CD4-positive, alpha-beta memory T cell (primary cell): ENCODE measurements around the gene MRPL53. TPM values are rescaled to one million over a fixed set of nuclear protein-coding genes. Genes with fewer than 3 reads are reported as not detected.
A peak's percentile ranks its signal among the peaks of the same experiment; 100 is the strongest.

Experiments used
- CTCF ChIA-PET: fragments of 350-600 bp; sonication (Branson Sonifier 250); formaldehyde crosslinking; loops from one replicate; lab custom pipeline; 2021; ENCODE audit warnings: inconsistent platforms; ENCODE audit not compliant: partially characterized antibody; lab: Charles Lee
- POLR2A ChIA-PET: fragments of 350-600 bp; sonication (Branson Sonifier 250); formaldehyde crosslinking; loops from one replicate; lab custom pipeline; 2021; ENCODE audit not compliant: partially characterized antibody; lab: Charles Lee
- DNase-seq, 5 donors: peaks; one replicate each; pipeline versions ENCODE4 v3.0.0 to v3.0.0-alpha.2; 2020 to 2022; ENCODE audit warnings: mixed read lengths in 1 of 5
- H3K27ac ChIP-seq: one replicate; pipeline ENCODE4 v1.7.0; 2013; ENCODE audit warnings: low read depth, low read length
- H3K27me3 ChIP-seq: 2 replicates; pipeline ENCODE4 v1.7.0; 2013; ENCODE audit warnings: mild to moderate bottlenecking, low read length, moderate library complexity; ENCODE audit not compliant: insufficient read depth
- H3K36me3 ChIP-seq: 2 replicates; pipeline ENCODE4 v1.7.0; 2013; ENCODE audit warnings: mild to moderate bottlenecking, low read length, moderate library complexity; ENCODE audit not compliant: insufficient read depth
- H3K4me1 ChIP-seq: 2 replicates; pipeline ENCODE4 v1.7.0; 2013; ENCODE audit warnings: mild to moderate bottlenecking, low read length, moderate library complexity; ENCODE audit not compliant: insufficient read depth
- H3K4me3 ChIP-seq, 2 donors: one replicate each; pipeline ENCODE4 v1.7.0; 2013; ENCODE audit warnings: low read length in 2 of 2, mild to moderate bottlenecking in 1 of 2
- H3K9me3 ChIP-seq, 2 donors: one replicate each; pipeline ENCODE4 v1.7.0; 2013; ENCODE audit warnings: low read length in 2 of 2, control low read depth in 1 of 2; ENCODE audit not compliant: control insufficient read depth in 1 of 2
- H3K27ac Mint-ChIP-seq, 7 donors: one replicate each; pipeline ENCODE4 v1.8.0; 2020 to 2021; ENCODE audit warnings: mixed read lengths in 7 of 7, mild to moderate bottlenecking in 6 of 7, inconsistent platforms in 3 of 7, moderate library complexity in 3 of 7
- H3K27me3 Mint-ChIP-seq, 2 donors: one replicate each; pipeline ENCODE4 v1.8.0; 2020 to 2021; ENCODE audit warnings: mixed read lengths in 2 of 2
- H3K36me3 Mint-ChIP-seq, 2 donors: one replicate each; pipeline ENCODE4 v1.8.0; 2020 to 2021; ENCODE audit warnings: mixed read lengths in 2 of 2, inconsistent platforms in 1 of 2, mild to moderate bottlenecking in 1 of 2
- H3K4me1 Mint-ChIP-seq, 4 donors: one replicate each; pipeline ENCODE4 v1.8.0; 2020 to 2021; ENCODE audit warnings: mixed read lengths in 4 of 4, mild to moderate bottlenecking in 1 of 4
- H3K4me3 Mint-ChIP-seq, 8 donors: one replicate each; pipeline ENCODE4 v1.8.0; 2020 to 2021; ENCODE audit warnings: mixed read lengths in 8 of 8, mild to moderate bottlenecking in 7 of 8, moderate library complexity in 6 of 8, inconsistent platforms in 3 of 8
- H3K9me3 Mint-ChIP-seq, 8 donors: one replicate each; pipeline ENCODE4 v1.8.0; 2020 to 2021; ENCODE audit warnings: mixed read lengths in 8 of 8, mild to moderate bottlenecking in 5 of 8, inconsistent platforms in 3 of 8, moderate library complexity in 1 of 8
- intact Hi-C: fragments of 100-400 bp; cut with micrococcal nuclease; formaldehyde crosslinking; loops from one replicate; pipeline ENCODE4 v1.15.1; 2023
- polyA plus RNA-seq, 2 donors: library from polyadenylated mRNA; unstranded; fragments of 300-500 nt; fragmentation: Illumina TruSeq; gene quantifications; one replicate each; pipeline ENCODE4 v1.2.3, GENCODE V29; 2021
- total RNA-seq, 2 experiments: library from RNA; stranded (reverse); gene quantifications; one replicate each; pipeline ENCODE4 v1.2.3, GENCODE V29; 2021

The MRPL53 gene
- total and polyA plus RNA-seq, 4 experiments from 2014 or later, result 72.8 to 120 (median 89.4) TPM

GRCh38 chr2:74457549-74458131, 14.8 kb downstream of the MRPL53 start:
- H3K4me1 Mint-ChIP-seq, result peaks cover 44 to 70% (median 58%) of the 10 kb centered on the region in 4 donors
- H3K4me3 Mint-ChIP-seq, result peak overlapping the region; percentile 93 to 99 (median 98)
- H3K36me3 Mint-ChIP-seq, result peaks cover 3 to 21% of the 10 kb centered on the region in 2 donors
- no peaks in the 10 kb centered on the region for H3K9me3 ChIP-seq
- no peaks in the 10 kb centered on the region for H3K27me3 ChIP-seq
- H3K27me3 Mint-ChIP-seq, result no peaks in the 10 kb centered on the region
- POLR2A ChIA-PET, result interaction anchor here (0.7 to 9.5 kb wide), 27 partner anchors 7 to 1224 kb away, joined by 3 to 516 read pairs (median 6); partner anchors contain the start of genes AUP1, C2orf81, CCDC142 and CCT7
- CTCF ChIA-PET, result interaction anchor here (1.2 to 4.6 kb wide), 8 partner anchors 10 to 130 kb away, joined by 3 to 66 read pairs (median 9); partner anchors contain the start of genes CCDC142, MRPL53, PCGF1 and TTC31
- H3K9me3 Mint-ChIP-seq, result peaks cover 0 to 2% (median 0%) of the 10 kb centered on the region in 8 donors
- DNase-seq, result peak in 3 of 5 donors; percentile 81 to 90 (median 81)
- peak overlapping the region; percentile 100 for H3K27ac ChIP-seq
- peak overlapping the region; percentile 92 to 100 (median 99) for H3K27ac Mint-ChIP-seq
- intact Hi-C loops, result loop anchor here (1.0 to 10.0 kb wide), 6 partner anchors 8 to 533 kb away; partner anchors contain the start of genes AUP1, C2orf81, DGUOK and HTRA2
- H3K4me3 ChIP-seq, result peak overlapping the region; percentile 70 to 93
- H3K4me1 ChIP-seq, result peaks cover 48% of the 10 kb centered on the region
- H3K36me3 ChIP-seq, result peaks cover 13% of the 10 kb centered on the region

DNA sequence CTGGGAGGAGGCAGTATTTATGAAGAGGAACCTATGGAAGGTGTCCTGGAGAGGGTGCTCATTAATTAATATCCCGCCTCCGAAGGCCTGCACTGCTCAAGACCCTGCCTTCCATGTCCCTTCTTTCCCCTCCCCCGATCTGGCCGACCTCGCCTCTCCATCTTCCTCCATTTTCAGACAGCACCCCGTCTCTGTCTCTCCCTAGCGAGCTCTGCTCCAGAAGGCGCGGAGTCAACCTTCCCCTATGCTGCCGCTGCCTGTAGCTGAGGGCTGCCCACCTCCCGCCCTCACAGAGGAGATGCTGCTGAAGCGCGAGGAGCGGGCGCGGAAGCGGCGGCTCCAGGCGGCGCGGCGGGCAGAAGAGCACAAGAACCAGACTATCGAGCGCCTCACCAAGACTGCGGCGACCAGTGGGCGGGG, 15.3 kb downstream of the MRPL53 start:
- Histone ChIP-seq H3K9me3 (no peaks in the 10 kb centered on the region), H3K36me3 (peaks cover 8% of the 10 kb centered on the region), H3K27me3 (no peaks in the 10 kb centered on the region), H3K4me3 (peak overlapping the region; percentile 63 to 93), H3K4me1 (peaks cover 53% of the 10 kb centered on the region), H3K27ac (peak overlapping the region; percentile 100)
- intact Hi-C loops, result loop anchor here (1.0 to 10.0 kb wide), 3 partner anchors 8 to 532 kb away; partner anchors contain the start of genes C2orf81, DGUOK, MOGS and WDR54
- H3K4me1 Mint-ChIP-seq, result peaks cover 48 to 75% (median 62%) of the 10 kb centered on the region in 4 donors
- peak overlapping the region; percentile 92 to 100 (median 99) for H3K27ac Mint-ChIP-seq
- peaks cover 0 to 2% (median 0%) of the 10 kb centered on the region in 8 donors for H3K9me3 Mint-ChIP-seq
- ChIA-PET POLR2A (interaction anchor here (0.7 to 9.5 kb wide), 16 partner anchors 8 to 720 kb away, joined by 3 to 516 read pairs (median 8); partner anchors contain the start of genes AUP1, C2orf81, CCDC142 and HTRA2), CTCF (interaction anchor here (0.6 to 4.6 kb wide), 8 partner anchors 10 to 132 kb away, joined by 3 to 66 read pairs (median 8); partner anchors contain the start of genes CCDC142 and TTC31)
- peaks cover 3 to 19% of the 10 kb centered on the region in 2 donors for H3K36me3 Mint-ChIP-seq
- no peaks in the 10 kb centered on the region for H3K27me3 Mint-ChIP-seq
- no peak for DNase-seq
- peak overlapping the region; percentile 95 to 99 (median 98) for H3K4me3 Mint-ChIP-seq

GRCh38 chr2:74454654-74455511, 17.6 kb downstream of the MRPL53 start, which contains the start of gene INO80B:
Gene INO80B, plus strand, starts transcription at chr2:74455087. Its CDS starts 30 bp downstream, at chr2:74455117.
- Mint-ChIP-seq H3K4me1 (peaks cover 46 to 70% (median 60%) of the 10 kb centered on the region in 4 donors), H3K4me3 (peak within 1 kb of the TSS; percentile 97 to 99 (median 99)), H3K27me3 (no peaks in the 10 kb centered on the region), H3K27ac (peak within 1 kb of the TSS; percentile 92 to 100 (median 99)), H3K36me3 (peaks cover 3 to 16% of the 10 kb centered on the region in 2 donors), H3K9me3 (no peaks in the 10 kb centered on the region)
- peak; percentile 97 to 99 (median 98) for DNase-seq
- ChIA-PET POLR2A (interaction anchor here (0.6 to 9.5 kb wide), 21 partner anchors 10 to 718 kb away, joined by 3 to 516 read pairs (median 4); partner anchors contain the start of genes AUP1, C2orf81, CCDC142 and HTRA2), CTCF (interaction anchor here (0.8 to 4.6 kb wide), 10 partner anchors 13 to 134 kb away, joined by 3 to 66 read pairs (median 7); partner anchors contain the start of genes C2orf81, CCDC142, MRPL53 and TTC31)
- H3K27me3 ChIP-seq, result no peaks in the 10 kb centered on the region
- H3K27ac ChIP-seq, result peak within 1 kb of the TSS; percentile 100
- no peaks in the 10 kb centered on the region for H3K9me3 ChIP-seq
- peak within 1 kb of the TSS; percentile 62 to 75 for H3K4me3 ChIP-seq
- peaks cover 56% of the 10 kb centered on the region for H3K4me1 ChIP-seq
- intact Hi-C loops, result loop anchor here (1.0 to 10.0 kb wide), 9 partner anchors 28 to 1220 kb away; partner anchors contain the start of genes AUP1, CCT7, DGUOK and HTRA2
- no peaks in the 10 kb centered on the region for H3K36me3 ChIP-seq

DNA sequence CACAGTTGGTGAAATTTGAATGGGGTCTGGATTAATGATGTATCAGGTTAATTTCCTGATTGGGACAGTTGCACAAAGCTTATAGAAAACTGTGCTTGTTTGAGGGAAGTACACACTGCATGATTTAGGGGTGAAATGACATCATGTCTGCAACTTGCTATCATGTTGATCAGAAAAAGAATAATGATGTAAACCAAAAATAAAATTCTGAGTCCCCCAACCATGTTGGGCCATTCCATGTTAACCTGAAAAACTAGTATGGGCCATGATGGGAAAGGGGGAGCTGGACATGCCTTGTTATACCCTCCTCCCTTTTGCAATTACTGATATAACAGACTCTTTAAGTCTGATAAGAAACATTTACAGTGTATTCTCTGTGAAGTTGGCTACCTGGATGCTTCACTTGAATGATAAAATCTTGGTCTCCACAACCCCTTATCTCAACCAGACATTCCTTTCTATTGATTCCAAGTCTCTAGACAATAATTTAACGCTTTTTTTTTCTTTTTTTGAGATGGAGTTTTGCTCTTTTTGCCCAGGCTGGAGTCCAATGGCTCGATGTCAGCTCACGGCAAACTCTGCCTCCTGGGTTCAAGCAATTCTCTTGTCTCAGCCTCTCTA, 21.8 kb downstream of the MRPL53 start:
- Mint-ChIP-seq H3K27me3 (no peaks in the 10 kb centered on the region), H3K4me1 (peaks cover 23 to 28% (median 27%) of the 10 kb centered on the region in 4 donors), H3K9me3 (no peaks in the 10 kb centered on the region), H3K4me3 (no peak overlapping the region), H3K27ac (peak overlapping the region in 3 of 7 donors; percentile 4 to 26 (median 15)), H3K36me3 (peaks cover 3 to 7% of the 10 kb centered on the region in 2 donors)
- Histone ChIP-seq H3K9me3 (no peaks in the 10 kb centered on the region), H3K36me3 (no peaks in the 10 kb centered on the region), H3K27me3 (no peaks in the 10 kb centered on the region), H3K4me3 (no peak overlapping the region), H3K27ac (no peak overlapping the region), H3K4me1 (peaks cover 29% of the 10 kb centered on the region)
- ChIA-PET CTCF (interaction anchor here (1.1 kb wide), 1 partner anchor 32 kb away, joined by 3 read pairs; the partner anchor contains the start of genes CCDC142 and TTC31), POLR2A (interaction anchor here (0.7 kb wide), 2 partner anchors 25 to 32 kb away, joined by 3 to 4 read pairs; partner anchors contain the start of genes CCDC142 and TTC31)
- no peak for DNase-seq
- intact Hi-C loops, result loop anchor here (10.0 kb wide), 1 partner anchor 526 kb away; the partner anchor contains the start of gene DGUOK

DNA sequence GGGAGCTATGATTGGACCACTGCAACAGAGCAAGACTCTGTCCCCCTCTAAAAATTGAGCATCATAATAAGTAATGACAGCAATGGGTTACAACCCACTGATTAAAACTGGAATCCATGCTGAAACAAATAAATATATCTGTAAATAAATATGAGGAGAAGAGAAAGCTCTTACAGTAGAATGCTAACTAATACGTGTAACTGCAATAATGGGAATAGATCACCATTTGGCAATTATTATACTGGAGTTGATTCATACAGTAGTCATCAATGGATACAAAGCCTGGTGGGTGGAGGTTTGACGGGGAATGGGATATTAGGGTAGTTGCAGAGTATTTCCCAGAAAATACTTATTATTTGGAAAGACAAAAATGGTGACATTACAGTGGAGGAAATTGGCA, 23.7 kb downstream of the MRPL53 start:
- Mint-ChIP-seq H3K4me1 (peaks cover 10 to 13% (median 12%) of the 10 kb centered on the region in 4 donors), H3K9me3 (no peaks in the 10 kb centered on the region), H3K27me3 (peaks cover 3 to 7% of the 10 kb centered on the region in 2 donors), H3K27ac (no peak overlapping the region), H3K4me3 (no peak overlapping the region), H3K36me3 (no peaks in the 10 kb centered on the region)
- Histone ChIP-seq H3K4me1 (peaks cover 16% of the 10 kb centered on the region), H3K36me3 (no peaks in the 10 kb centered on the region), H3K4me3 (no peak overlapping the region), H3K27ac (no peak overlapping the region), H3K9me3 (no peaks in the 10 kb centered on the region), H3K27me3 (no peaks in the 10 kb centered on the region)
- intact Hi-C loops, result no loop called here
- no peak for DNase-seq
- POLR2A ChIA-PET, result no interaction called here
- CTCF ChIA-PET, result interaction anchor here (1.0 kb wide), 1 partner anchor 140 kb away, joined by 3 read pairs; no protein-coding TSS in a partner anchor
